ENCODE measurements around the gene PEPD.

PEPD gene

GRCh38 chr19:33547676-33548075 lies 26.1 kb upstream of the PEPD start:
- Histone ChIP-seq H3K4me3 (replicated peaks; ENCODE audit: insufficient read depth, low read length) (no peak overlapping the region), H3K27me3 (ENCODE audit: insufficient read depth, poor library complexity, severe bottlenecking) (no peaks in the 10 kb centered on the region), H3K27ac (replicated peaks) (no peak overlapping the region)
- DNase-seq (ENCODE audit: low read depth in 1 of 2, low spot score in 1 of 2), result no peak
- no peak for TF ChIP-seq POLR2AphosphoS5 (IDR thresholded peaks at IDR 0.05; ENCODE audit: low read depth)

- H3K27me3 ChIP-seq (ENCODE audit: insufficient read depth, poor library complexity, severe bottlenecking), result no peaks in the 10 kb centered on the region
- no peak overlapping the region for H3K4me3 ChIP-seq (replicated peaks; ENCODE audit: insufficient read depth, low read length)
- DNase-seq (ENCODE audit: low read depth in 1 of 2, low spot score in 1 of 2), result no peak
- H3K27ac ChIP-seq (replicated peaks), result no peak overlapping the region
- TF ChIP-seq POLR2AphosphoS5 (IDR thresholded peaks at IDR 0.05; ENCODE audit: low read depth) (no peak), CTCF (IDR thresholded peaks at IDR 0.05; ENCODE audit: insufficient read depth, low read length) (no peak), REST (IDR thresholded peaks at IDR 0.05; ENCODE audit: insufficient replicate concordance, low read depth) (no peak)
Measured at GRCh38 chr19:33546656-33547055, 25.1 kb upstream of the PEPD start.

- Histone ChIP-seq H3K27me3 (ENCODE audit: insufficient read depth, poor library complexity, severe bottlenecking) (no peaks in the 10 kb centered on the region), H3K27ac (replicated peaks) (no peak overlapping the region), H3K4me3 (replicated peaks; ENCODE audit: insufficient read depth, low read length) (no peak overlapping the region)
- no peak for DNase-seq (ENCODE audit: low read depth in 1 of 2, low spot score in 1 of 2)
- TF ChIP-seq GABPA (IDR thresholded peaks at IDR 0.05; ENCODE audit: low read depth) (no peak), CTCF (IDR thresholded peaks at IDR 0.05; ENCODE audit: insufficient read depth, low read length) (no peak), REST (IDR thresholded peaks at IDR 0.05; ENCODE audit: insufficient replicate concordance, low read depth) (no peak), SPI1 (IDR thresholded peaks at IDR 0.05; ENCODE audit: borderline replicate concordance, low read depth) (no peak), POLR2AphosphoS5 (IDR thresholded peaks at IDR 0.05; ENCODE audit: low read depth) (no peak)
Measured at GRCh38 chr19:33545217-33545981, 23.8 kb upstream of the PEPD start.

- H3K4me3 ChIP-seq (replicated peaks; ENCODE audit: insufficient read depth, low read length), result no peak overlapping the region
Measured at GRCh38 chr19:33535226-33535625, 13.6 kb upstream of the PEPD start.

More at GRCh38 chr19:33535226-33535625, 13.6 kb upstream of the PEPD start:
- Histone ChIP-seq H3K27me3 (ENCODE audit: insufficient read depth, poor library complexity, severe bottlenecking) (no peaks in the 10 kb centered on the region), H3K27ac (replicated peaks) (no peak overlapping the region)
- TF ChIP-seq REST (IDR thresholded peaks at IDR 0.05; ENCODE audit: insufficient replicate concordance, low read depth), result no peak
- DNase-seq (ENCODE audit: low read depth in 1 of 2, low spot score in 1 of 2), result no peak

All from HL-60 (cell line).